Activated CD4-positive, alpha-beta T cell treated with anti-CD3 and anti-CD28 coated beads, Interleukin-2, Interleukin-4, amounts not matched to agents 100 ng/mL and 50 ng/mL, durations not matched to agents 16 hours and 8 hours (primary cell): Measurements from ENCODE around the gene COA1.

ENCODE experiments used
- DNase-seq: peaks from one replicate; pipeline ENCODE4 v3.0.0-alpha.2; 2020; ENCODE audit warnings: low spot score

COA1 gene

DNA sequence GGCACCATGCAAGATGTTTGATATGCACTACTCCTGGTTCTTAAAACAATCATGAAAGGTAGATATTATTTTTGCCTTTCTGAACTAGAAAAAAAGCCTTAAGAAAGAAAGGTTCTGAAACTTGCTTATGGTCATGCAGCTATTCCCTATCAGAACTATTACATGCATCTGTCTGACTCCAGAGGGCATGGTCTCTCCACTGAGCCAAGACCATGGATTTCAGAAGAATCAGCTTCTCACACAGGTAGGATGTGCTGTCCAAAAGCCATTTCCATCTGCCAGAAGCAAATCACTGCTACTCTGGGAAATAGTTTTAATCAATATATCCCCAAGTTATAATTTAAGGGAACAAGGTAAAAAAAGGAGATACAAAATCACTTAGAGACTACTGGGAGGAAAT, 77.0 kb downstream of the COA1 start:
- no peak for DNase-seq

- no peak for DNase-seq
Measured at GRCh38 chr7:43650457-43651052, 78.8 kb downstream of the COA1 start.

GRCh38 chr7:43649755-43650274, 79.5 kb downstream of the COA1 start:
- DNase-seq, result peak; percentile 93

GRCh38 chr7:43648473-43649406, 80.6 kb downstream of the COA1 start:
- DNase-seq, result peak; percentile 93

- peak; percentile 91 for DNase-seq
Measured at GRCh38 chr7:43647673-43648472, 81.5 kb downstream of the COA1 start.

DNA sequence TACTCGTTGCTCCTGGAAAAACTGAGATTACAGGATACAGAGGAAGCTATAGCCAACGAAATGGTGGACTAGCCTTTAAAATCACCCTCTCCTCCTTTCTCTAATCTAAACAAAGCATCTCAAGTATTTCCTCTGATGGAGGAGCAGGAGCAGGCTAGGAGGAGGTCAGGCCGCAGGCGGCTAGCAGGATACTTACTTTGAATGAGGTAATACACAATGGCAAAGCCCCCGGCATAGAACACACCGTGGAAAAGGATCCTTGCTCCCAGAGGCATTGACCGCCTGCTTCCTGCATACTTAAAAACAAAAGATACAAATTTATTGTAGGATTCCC, 82.0 kb downstream of the COA1 start:
- no peak for DNase-seq

GRCh38 chr7:43646603-43647338, 82.6 kb downstream of the COA1 start:
- no peak for DNase-seq

DNA sequence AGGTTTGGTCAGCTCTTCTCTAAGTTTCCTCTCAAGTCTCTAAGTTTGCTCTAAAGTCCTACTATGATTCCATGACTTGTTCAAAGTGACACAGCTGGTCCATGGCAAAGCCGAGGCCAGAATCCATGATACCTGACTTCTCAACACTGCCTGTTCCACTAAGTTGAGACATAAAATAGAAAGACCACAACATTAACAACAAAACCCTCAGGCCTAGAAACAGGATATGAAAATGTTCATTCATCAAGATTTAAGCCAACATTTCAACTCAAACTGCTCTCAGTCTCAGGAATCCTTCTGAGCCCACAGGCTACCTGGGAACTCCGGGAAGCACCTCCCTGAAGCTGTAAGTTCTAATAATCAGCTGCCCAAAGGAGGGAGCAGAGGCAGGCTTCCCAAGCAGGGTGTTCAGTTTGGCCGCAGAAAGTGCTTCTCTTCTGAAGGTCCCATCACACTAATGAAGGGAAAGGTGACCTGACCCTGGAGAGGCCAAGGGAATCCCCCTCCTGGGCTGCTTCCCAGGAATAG, 83.6 kb downstream of the COA1 start:
- no peak for DNase-seq

DNA sequence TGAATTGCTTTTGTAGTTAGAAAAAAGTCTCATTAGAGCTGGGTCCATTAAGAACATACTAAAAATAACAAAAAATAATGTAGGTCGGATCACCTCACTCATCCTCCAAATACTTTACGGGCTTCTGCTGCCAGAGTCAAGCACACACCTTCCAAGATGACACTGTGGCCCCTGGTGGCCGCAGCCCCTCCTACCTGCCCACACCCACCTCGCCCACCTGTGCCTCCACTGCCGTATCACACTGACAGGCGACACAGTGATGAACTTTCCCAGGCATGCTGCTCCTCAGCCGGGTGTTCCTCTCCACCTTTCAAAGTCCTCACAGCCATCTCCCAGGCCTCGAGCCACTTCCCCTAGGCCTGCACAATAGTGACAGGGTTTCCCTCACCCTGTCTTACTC, 85.5 kb downstream of the COA1 start:
- DNase-seq, result no peak

GRCh38 chr7:43642897-43643630, 86.3 kb downstream of the COA1 start:
- no peak for DNase-seq

DNA sequence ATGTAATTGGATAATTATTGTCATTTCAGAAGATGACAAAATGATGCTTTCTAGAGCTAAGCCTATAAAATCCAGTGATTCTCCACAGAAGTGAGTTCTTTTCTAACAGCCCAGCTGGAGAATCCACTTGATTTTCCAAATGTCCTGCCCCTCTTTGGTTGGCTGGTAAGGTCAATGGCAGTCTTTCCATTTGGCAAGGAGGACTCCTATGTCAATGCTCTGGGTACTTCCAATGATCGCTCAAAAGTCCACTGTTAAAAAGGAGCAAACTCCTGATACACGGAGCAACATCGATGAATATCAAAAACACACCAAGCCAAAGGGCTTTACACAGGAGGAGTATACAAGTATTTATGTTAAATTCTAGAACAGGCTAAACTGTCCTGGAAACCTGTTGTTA, 88.6 kb downstream of the COA1 start:
- DNase-seq, result no peak

GRCh38 chr7:43639858-43640491, 89.3 kb downstream of the COA1 start:
- no peak for DNase-seq

DNA sequence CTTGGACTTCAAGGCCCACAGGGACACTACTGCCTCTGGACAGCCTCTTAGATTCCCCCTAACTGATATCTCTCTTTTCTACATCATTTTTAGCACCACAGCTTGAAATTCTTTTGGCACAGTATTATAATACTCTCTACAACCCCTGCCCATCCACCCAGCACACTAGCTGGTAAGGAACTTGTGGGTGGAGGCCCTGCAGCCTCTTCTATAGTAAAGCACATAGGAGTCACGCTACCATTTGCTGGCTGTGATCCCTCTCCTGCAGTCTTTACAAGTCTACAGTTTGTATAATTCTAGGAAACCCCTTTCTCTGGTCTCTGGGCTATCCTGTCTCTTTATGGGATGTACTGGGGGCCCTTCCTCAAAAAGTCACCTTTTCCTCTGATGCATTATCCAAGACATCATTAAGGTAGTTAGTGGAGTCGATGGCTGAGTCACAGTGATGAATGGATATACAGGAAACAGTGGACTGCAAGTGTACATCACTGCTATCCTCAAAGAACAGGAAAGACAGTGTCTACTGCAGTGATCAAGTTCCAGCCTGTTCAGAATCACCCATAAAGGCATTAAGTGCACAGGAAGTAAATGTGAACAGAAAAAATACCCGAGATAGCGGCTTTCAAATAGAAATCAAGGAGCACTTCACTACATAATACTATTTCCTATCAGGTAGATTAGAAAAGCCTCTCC, 92.1 kb downstream of the COA1 start:
- DNase-seq, result no peak

GRCh38 chr7:43636093-43636492, 93.2 kb downstream of the COA1 start:
- DNase-seq, result no peak

- DNase-seq, result no peak
Measured at GRCh38 chr7:43634384-43634783, 94.9 kb downstream of the COA1 start.

- DNase-seq, result no peak
Measured at GRCh38 chr7:43632746-43633145, 96.6 kb downstream of the COA1 start.

DNA sequence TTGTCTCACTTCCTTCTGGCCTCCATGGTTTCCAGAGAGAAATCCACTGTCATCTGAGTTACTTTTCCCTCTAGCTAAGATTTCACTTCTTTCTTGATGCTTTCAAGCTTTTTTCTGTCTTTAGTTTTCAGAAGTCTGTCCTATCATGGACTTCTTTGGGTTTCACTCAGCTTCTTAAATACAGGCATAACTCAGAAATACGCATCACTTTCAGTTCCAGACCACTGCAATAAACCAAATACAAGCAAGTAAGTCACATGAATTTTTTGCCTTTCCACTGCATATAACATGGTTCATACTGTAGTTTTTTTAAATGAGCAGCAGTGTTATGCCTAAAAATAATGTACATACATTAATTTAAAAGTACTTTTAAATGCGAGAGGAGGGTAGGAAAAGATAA, 97.8 kb downstream of the COA1 start:
- DNase-seq, result no peak

DNA sequence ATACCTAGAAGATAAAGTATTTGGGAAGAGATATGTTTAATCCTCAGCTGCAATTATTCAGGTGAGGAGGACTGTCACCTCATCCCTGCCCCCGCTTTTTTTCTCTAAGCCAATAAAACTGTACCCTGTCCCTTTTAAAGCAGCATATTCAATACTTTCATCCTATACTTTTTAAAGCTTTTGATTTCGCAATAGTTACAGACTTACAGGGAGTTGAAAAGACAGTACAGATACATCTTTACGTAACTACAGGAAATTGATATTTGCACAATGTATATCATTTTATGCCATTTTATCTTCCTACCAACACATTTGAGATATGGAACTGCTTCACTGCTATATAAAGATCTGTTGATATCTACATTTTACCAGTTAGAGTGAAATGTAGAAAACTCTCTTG, 98.8 kb downstream of the COA1 start:
- no peak for DNase-seq

GRCh38 chr7:43629857-43630256, 99.5 kb downstream of the COA1 start:
- DNase-seq, result no peak

GRCh38 chr7:43628431-43628830, 100.9 kb downstream of the COA1 start:
- DNase-seq, result no peak
